K562 (cell line): Measurements from ENCODE around the gene ANO10. TPM values are rescaled to one million over a fixed set of nuclear protein-coding genes. Genes with fewer than 3 reads are reported as not detected.

Experiments
- ATAC-seq: fragments of 200-7000 bp; cut with Tn5 transposase; 3 replicates; pipeline ENCODE4 v1.9.1; 2020; ENCODE audit warnings: moderate library complexity
- BruUV-seq: library from RNA; stranded (reverse); fragments of 400-500 nt; replicated peaks from 2 replicates; lab custom pipeline; 2021; lab: Mats Ljungman, UMichigan
- CTCF ChIA-PET: fragments of 300-600 bp; formaldehyde crosslinking; extraction: SDS; loops from one replicate; lab custom pipeline; 2021; ENCODE audit warnings: low intra/inter-chr PET ratio; lab: Yijun Ruan, JAX
- POLR2A ChIA-PET: fragments of 300-600, 350-650 bp; sonication (Branson Sonifier 250); formaldehyde crosslinking; extraction: SDS; loops from one replicate; lab custom pipeline; 2021; ENCODE audit warnings: antibody characterized with exemption, inconsistent platforms; lab: Yijun Ruan, JAX
- DNase-seq, 4 experiments: peaks; one replicate each; pipeline versions ENCODE4 v3.0.0 to v3.0.0-alpha.2; 2011 to 2018; ENCODE audit warnings: low spot score in 3 of 4, mixed read lengths in 3 of 4; ENCODE audit errors: extremely low read depth in 1 of 4
- FAIRE-seq: peaks from 2 replicates; lab custom pipeline; 2011; peaks lifted over from hg19 to GRCh38; lab: Jason Lieb, UNC
- H2AFZ ChIP-seq: 2 replicates; pipeline ENCODE4 v1.6.0; 2011; ENCODE audit warnings: low read depth, low read length, control low read depth, inconsistent platforms
- H3K27ac ChIP-seq: fragments of 200-600 bp; 3 replicates; pipeline ENCODE4 v1.8.0; 2011; ENCODE audit warnings: low read depth, mild to moderate bottlenecking, control low read depth, inconsistent platforms, low read length, moderate library complexity, mixed read lengths; ENCODE audit errors: extremely low read depth
- H3K27me3 ChIP-seq, 2 experiments: fragments of 300-600 bp in 1 of 2; 2 replicates in 1 of 2; 3 replicates in 1 of 2; pipeline versions ENCODE4 v1.6.0 to v1.8.0; 2011; ENCODE audit warnings: inconsistent platforms in 2 of 2, low read length in 2 of 2, mild to moderate bottlenecking in 1 of 2, mixed read lengths in 1 of 2, moderate library complexity in 1 of 2; ENCODE audit not compliant: control insufficient read depth in 2 of 2, insufficient read depth in 2 of 2
- H3K36me3 ChIP-seq: fragments of 300-600 bp; 3 replicates; pipeline ENCODE4 v1.8.0; 2011; ENCODE audit warnings: mild to moderate bottlenecking, low read length, inconsistent platforms; ENCODE audit not compliant: control insufficient read depth, insufficient read depth
- H3K4me1 ChIP-seq, 2 experiments: fragments of 200-600 bp in 1 of 2; replicated peaks in 1 of 2; 2 replicates in 1 of 2; 3 replicates in 1 of 2; pipeline versions ENCODE4 v1.5.1 to v1.8.0; 2011; ENCODE audit warnings: inconsistent platforms in 2 of 2, low read length in 2 of 2, mild to moderate bottlenecking in 1 of 2, mixed read lengths in 1 of 2, moderate library complexity in 1 of 2; ENCODE audit not compliant: control insufficient read depth in 2 of 2, insufficient read depth in 2 of 2
- H3K4me2 ChIP-seq: 2 replicates; pipeline ENCODE4 v1.6.1; 2011; ENCODE audit warnings: low read length, control low read depth, inconsistent platforms, mixed read lengths; ENCODE audit not compliant: insufficient read depth
- H3K4me3 ChIP-seq: fragments of 200-600 bp; sonication (generic), shearing (Covaris generic); 2 replicates; pipeline ENCODE4 v1.5.1; 2016; ENCODE audit warnings: control low read depth, inconsistent platforms
- H3K79me2 ChIP-seq: fragments of 200-600 bp; 3 replicates; pipeline ENCODE4 v1.8.0; 2011; ENCODE audit warnings: low read length, inconsistent platforms; ENCODE audit not compliant: control insufficient read depth, insufficient read depth
- H3K9ac ChIP-seq, 2 experiments: 2 replicates each; pipeline versions ENCODE4 v1.6.0 to v1.6.1; 2011; ENCODE audit warnings: low read depth in 2 of 2, low read length in 2 of 2, control low read depth in 1 of 2, inconsistent platforms in 1 of 2, mild to moderate bottlenecking in 1 of 2, mixed read lengths in 1 of 2; ENCODE audit not compliant: insufficient read depth in 1 of 2
- H3K9me1 ChIP-seq: one replicate; pipeline ENCODE4 v1.6.0; 2011; ENCODE audit warnings: inconsistent platforms, mild to moderate bottlenecking, low read length, moderate library complexity; ENCODE audit not compliant: control insufficient read depth, insufficient read depth
- H3K9me3 ChIP-seq: replicated peaks from 2 replicates; pipeline ENCODE4 v1.5.1; 2011; ENCODE audit warnings: low read depth, low read length, inconsistent platforms; ENCODE audit not compliant: control insufficient read depth, insufficient read depth
- H4K20me1 ChIP-seq: replicated peaks from 2 replicates; pipeline ENCODE4 v1.6.1; 2011; ENCODE audit warnings: low read length, inconsistent platforms, mixed read lengths; ENCODE audit not compliant: control insufficient read depth, insufficient read depth
- E2F4 ChIP-seq: sonication (generic); formaldehyde crosslinking; IDR thresholded peaks from 2 replicates; pipeline ENCODE4 v1.8.0; 2022; ENCODE audit warnings: mild to moderate bottlenecking, low read depth, missing genetic modification reagents
- EP300 ChIP-seq: IDR thresholded peaks from 2 replicates; pipeline ENCODE4 v1.6.1; 2012; ENCODE audit warnings: low read length, improper control_type of control experiment
- FOSL1 ChIP-seq: fragments of 200-800 bp; sonication (Bioruptor generic); conservative IDR thresholded peaks from 2 replicates; pipeline ENCODE4 v1.6.1; 2016; ENCODE audit warnings: missing genetic modification characterization, missing compliant biosample characterization
- FOXK1 ChIP-seq: sonication (generic); formaldehyde crosslinking; IDR thresholded peaks from 2 replicates; pipeline ENCODE4 v1.8.0; 2022; ENCODE audit warnings: missing genetic modification reagents, mild to moderate bottlenecking, borderline replicate concordance
- ZBED1 ChIP-seq: IDR thresholded peaks from 2 replicates; pipeline ENCODE4 v1.6.1; 2014
- ZNF445 ChIP-seq: fragments of 250-450 bp; sonication (Bioruptor Pico); IDR thresholded peaks from 2 replicates; pipeline ENCODE4 v1.4.0; 2020; ENCODE audit warnings: low read depth, mild to moderate bottlenecking, moderate library complexity
- ZNF79 ChIP-seq: fragments of 250-450 bp; sonication (Bioruptor Pico); IDR thresholded peaks from 2 replicates; pipeline ENCODE4 v1.4.0; 2020; ENCODE audit warnings: low read depth, mild to moderate bottlenecking, moderate library complexity
- WGBS: fragments of 100-300 bp; shearing (Covaris generic); methylation state at CpG from one replicate; pipeline ENCODE4 v1.1.6; 2016; ENCODE audit warnings: low coverage, mixed read lengths; ENCODE audit not compliant: insufficient coverage; ENCODE audit errors: missing lambda C conversion rate; 5-methylcytosine and 5-hydroxymethylcytosine counted together
- in situ Hi-C: fragments of 300-500 bp; cut with MboI; formaldehyde crosslinking; loops from 4 replicates; pipeline ENCODE4 v1.15.0; 2018; ENCODE audit warnings: inconsistent platforms, mixed read lengths
- intact Hi-C: fragments of 100-400 bp; cut with micrococcal nuclease; formaldehyde crosslinking; loops from 2 replicates; pipeline ENCODE4 v1.14.2; 2022
- polyA plus RNA-seq, 8 experiments: library from polyadenylated mRNA; depleted of rRNA in 4 of 8; stranded (reverse) in 5 of 8; unstranded in 3 of 8; fragments of >200 nt; fragmentation: Nextera tagmentation in 2 of 8; fragmentation: Illumina TruSeq in 1 of 8; extraction: Ambion mirVana in 2 of 8; extraction: Trizol in 1 of 8; gene quantifications; 2 replicates each; pipeline versions ENCODE4 v1.2.1 to v1.2.3, GENCODE V29; 2011 to 2014; ENCODE audit warnings: inconsistent platforms in 1 of 8, missing spikeins in 1 of 8
- total RNA-seq, 7 experiments: library from RNA; depleted of rRNA in 6 of 7; stranded (reverse); fragments of >200 nt in 6 of 7; fragmentation: Illumina TruSeq in 2 of 7; extraction: Trizol in 2 of 7; gene quantifications; 2 replicates each; pipeline versions ENCODE4 v1.2.1 to v1.2.3, GENCODE V29; 2011 to 2021; ENCODE audit warnings: low replicate concordance in 1 of 7
- TF ChIP-seq, protein P1 (sequence below): fragments of 200-800 bp; sonication (Bioruptor generic); IDR thresholded peaks from 2 replicates; pipeline ENCODE4 v1.6.1; 2017; ENCODE audit warnings: missing genetic modification characterization, missing compliant biosample characterization
- TF ChIP-seq, protein P2 (sequence below): fragments of 450-650 bp; conservative IDR thresholded peaks from 2 replicates; pipeline ENCODE4 v1.6.1; 2016; ENCODE audit warnings: missing genetic modification characterization, low read depth, mild to moderate bottlenecking, control low read depth, missing compliant biosample characterization
- TF ChIP-seq, protein P3 (sequence below), 2 experiments: fragments of 450-650 bp in 1 of 2; IDR thresholded peaks; 2 replicates each; pipeline ENCODE4 v1.6.1; 2011 to 2017; ENCODE audit warnings: low read depth in 2 of 2, antibody characterized with exemption in 1 of 2, borderline replicate concordance in 1 of 2, low read length in 1 of 2, mild to moderate bottlenecking in 1 of 2, mixed read lengths in 1 of 2; ENCODE audit not compliant: control insufficient read depth in 1 of 2

ANO10 gene
- total and polyA plus RNA-seq, 9 of the 15 experiments (the other 6 are each of a cell fraction or from before 2014, with no cell fraction given), result 6.4 to 46.0 (median 32.3) TPM

DNA sequence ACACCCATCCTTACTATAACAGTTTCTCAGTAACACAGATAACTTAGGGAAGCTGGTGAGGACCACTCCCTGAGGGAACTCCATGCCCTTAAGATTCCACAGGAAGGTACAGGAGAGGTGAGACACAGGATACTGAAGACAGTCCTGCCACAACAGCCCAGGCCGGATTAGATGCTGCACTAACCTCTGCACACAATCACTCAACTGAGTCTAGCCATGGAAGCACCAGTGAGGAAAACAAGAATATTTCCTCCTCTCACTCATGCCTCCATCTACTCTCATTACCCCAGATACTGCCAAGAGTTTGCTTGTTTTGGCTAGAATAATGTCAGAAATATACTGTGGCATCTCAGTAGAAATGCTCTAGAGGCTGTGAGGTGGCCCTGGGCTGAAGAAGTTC is 3.7 kb downstream of the ANO10 start (continued):
- TF ChIP-seq, protein P1, sequence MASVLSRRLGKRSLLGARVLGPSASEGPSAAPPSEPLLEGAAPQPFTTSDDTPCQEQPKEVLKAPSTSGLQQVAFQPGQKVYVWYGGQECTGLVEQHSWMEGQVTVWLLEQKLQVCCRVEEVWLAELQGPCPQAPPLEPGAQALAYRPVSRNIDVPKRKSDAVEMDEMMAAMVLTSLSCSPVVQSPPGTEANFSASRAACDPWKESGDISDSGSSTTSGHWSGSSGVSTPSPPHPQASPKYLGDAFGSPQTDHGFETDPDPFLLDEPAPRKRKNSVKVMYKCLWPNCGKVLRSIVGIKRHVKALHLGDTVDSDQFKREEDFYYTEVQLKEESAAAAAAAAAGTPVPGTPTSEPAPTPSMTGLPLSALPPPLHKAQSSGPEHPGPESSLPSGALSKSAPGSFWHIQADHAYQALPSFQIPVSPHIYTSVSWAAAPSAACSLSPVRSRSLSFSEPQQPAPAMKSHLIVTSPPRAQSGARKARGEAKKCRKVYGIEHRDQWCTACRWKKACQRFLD (CRISPR knock-in tag), result no peak
- TF ChIP-seq ZBED1 (no peak), ZNF445 (CRISPR knock-in tag) (no peak), FOXK1 (CRISPR knock-in tag) (no peak), E2F4 (CRISPR knock-in tag) (no peak)

DNA sequence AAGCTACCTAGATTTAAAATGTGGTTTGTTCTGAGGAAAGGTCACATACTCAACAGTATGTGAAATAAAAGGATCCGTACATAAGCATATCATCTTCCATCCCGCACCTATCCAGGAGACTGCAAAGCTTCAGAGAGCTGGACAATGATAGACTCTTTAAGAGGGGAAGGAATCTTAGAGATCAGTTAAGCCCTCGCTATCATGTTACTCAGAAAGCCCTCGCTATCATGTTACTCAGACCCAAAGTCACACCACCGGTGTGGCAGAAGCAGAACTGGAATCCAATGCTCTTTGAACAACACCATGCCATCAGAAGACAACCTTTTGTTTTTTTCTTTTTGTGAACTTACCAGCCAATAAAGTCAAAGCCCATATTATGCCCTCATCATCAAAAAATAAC is 5.8 kb downstream of the ANO10 start:
- CTCF ChIA-PET, result no interaction called here
- Histone ChIP-seq H3K27ac (no peak overlapping the region), H3K27me3 (no peaks in the 10 kb centered on the region), H3K9ac (no peak overlapping the region), H3K36me3 (peaks cover 12% of the 10 kb centered on the region; the same call in 1 of the 3 replicates), H2AFZ (no peak overlapping the region), H3K4me3 (no peak overlapping the region), H3K9me3 (no peaks in the 10 kb centered on the region), H3K79me2 (peaks cover 70% of the 10 kb centered on the region), H3K4me1 (peaks cover 11 to 27% of the 10 kb centered on the region in 2 experiments), H4K20me1 (no peaks in the 10 kb centered on the region), H3K9me1 (no peaks in the 10 kb centered on the region), H3K4me2 (peak overlapping the region; percentile 2; the same call in 1 of the 2 replicates)
- ATAC-seq (peak; percentile 43), FAIRE-seq (no peak), DNase-seq (peak in 1 of 4 experiments; percentile 35)
- intact Hi-C loops (no loop called here), in situ Hi-C loops (no loop called here)
- WGBS, result 11% methylated on average over 5 of the region's 5 CpGs
- POLR2A ChIA-PET, result interaction anchor here (1.0 to 1.5 kb wide), 3 partner anchors 13 to 92 kb away, joined by 3 to 4 read pairs (median 4); no protein-coding TSS in a partner anchor
- BruUV-seq, result no TSS peak
- TF ChIP-seq FOSL1 (tag) (peak; percentile 21; the same call in 1 of the 2 replicates), EP300 (0 out of 2 replicates have a peak, but pooled peaks have one; percentile 25), ZNF79 (CRISPR knock-in tag) (no peak)
- TF ChIP-seq, protein P2, sequence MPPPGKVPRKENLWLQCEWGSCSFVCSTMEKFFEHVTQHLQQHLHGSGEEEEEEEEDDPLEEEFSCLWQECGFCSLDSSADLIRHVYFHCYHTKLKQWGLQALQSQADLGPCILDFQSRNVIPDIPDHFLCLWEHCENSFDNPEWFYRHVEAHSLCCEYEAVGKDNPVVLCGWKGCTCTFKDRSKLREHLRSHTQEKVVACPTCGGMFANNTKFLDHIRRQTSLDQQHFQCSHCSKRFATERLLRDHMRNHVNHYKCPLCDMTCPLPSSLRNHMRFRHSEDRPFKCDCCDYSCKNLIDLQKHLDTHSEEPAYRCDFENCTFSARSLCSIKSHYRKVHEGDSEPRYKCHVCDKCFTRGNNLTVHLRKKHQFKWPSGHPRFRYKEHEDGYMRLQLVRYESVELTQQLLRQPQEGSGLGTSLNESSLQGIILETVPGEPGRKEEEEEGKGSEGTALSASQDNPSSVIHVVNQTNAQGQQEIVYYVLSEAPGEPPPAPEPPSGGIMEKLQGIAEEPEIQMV (tag), result no peak
- TF ChIP-seq, protein P3, sequence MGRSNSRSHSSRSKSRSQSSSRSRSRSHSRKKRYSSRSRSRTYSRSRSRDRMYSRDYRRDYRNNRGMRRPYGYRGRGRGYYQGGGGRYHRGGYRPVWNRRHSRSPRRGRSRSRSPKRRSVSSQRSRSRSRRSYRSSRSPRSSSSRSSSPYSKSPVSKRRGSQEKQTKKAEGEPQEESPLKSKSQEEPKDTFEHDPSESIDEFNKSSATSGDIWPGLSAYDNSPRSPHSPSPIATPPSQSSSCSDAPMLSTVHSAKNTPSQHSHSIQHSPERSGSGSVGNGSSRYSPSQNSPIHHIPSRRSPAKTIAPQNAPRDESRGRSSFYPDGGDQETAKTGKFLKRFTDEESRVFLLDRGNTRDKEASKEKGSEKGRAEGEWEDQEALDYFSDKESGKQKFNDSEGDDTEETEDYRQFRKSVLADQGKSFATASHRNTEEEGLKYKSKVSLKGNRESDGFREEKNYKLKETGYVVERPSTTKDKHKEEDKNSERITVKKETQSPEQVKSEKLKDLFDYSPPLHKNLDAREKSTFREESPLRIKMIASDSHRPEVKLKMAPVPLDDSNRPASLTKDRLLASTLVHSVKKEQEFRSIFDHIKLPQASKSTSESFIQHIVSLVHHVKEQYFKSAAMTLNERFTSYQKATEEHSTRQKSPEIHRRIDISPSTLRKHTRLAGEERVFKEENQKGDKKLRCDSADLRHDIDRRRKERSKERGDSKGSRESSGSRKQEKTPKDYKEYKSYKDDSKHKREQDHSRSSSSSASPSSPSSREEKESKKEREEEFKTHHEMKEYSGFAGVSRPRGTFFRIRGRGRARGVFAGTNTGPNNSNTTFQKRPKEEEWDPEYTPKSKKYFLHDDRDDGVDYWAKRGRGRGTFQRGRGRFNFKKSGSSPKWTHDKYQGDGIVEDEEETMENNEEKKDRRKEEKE (IDR thresholded peaks at IDR 0.05; ENCODE audit: borderline replicate concordance in 1 of 2, control insufficient read depth in 1 of 2, low read depth in 2 of 2, low read length in 1 of 2), result no peak
